ENCODE measurements around the gene KTI12. TPM values are rescaled to one million over a fixed set of nuclear protein-coding genes. Genes with fewer than 3 reads are reported as not detected.

Gene KTI12
- total RNA-seq, 4 donors from 2014 or later, result 7.4 to 10.3 (median 8.9) TPM

DNA sequence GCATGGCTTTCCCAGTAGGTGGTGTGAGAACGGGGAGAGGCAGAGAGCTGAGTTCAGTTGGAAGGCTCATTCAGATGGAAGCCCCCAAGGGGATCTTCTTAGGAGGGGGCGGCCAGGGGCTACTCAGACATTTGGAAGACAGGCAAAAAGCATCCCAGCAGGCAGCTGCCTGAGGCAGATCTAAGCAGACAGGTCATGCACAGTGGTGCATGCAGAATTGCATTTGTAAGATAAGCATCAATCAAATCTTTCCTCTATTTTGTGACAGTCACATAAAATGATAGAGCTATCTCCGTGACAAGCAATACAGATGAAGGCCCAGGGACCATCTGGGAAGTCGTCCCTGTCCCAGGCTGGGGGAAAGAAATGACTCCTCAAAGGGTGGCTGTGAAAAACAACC, 46.9 kb downstream of the KTI12 start:
- Histone ChIP-seq H3K4me3 (no peak overlapping the region), H3K27me3 (peaks cover 27% of the 10 kb centered on the region), H3K27ac (no peak overlapping the region), H3K9me3 (no peaks in the 10 kb centered on the region), H3K4me1 (peaks cover 0 to 10% (median 3%) of the 10 kb centered on the region in 3 donors), H3K36me3 (no peaks in the 10 kb centered on the region)
- TF ChIP-seq POLR2A (IDR thresholded peaks at IDR 0.05) (no peak), EP300 (IDR thresholded peaks at IDR 0.05) (no peak), POLR2AphosphoS5 (IDR thresholded peaks at IDR 0.05) (no peak)
- TF ChIP-seq, protein P1, sequence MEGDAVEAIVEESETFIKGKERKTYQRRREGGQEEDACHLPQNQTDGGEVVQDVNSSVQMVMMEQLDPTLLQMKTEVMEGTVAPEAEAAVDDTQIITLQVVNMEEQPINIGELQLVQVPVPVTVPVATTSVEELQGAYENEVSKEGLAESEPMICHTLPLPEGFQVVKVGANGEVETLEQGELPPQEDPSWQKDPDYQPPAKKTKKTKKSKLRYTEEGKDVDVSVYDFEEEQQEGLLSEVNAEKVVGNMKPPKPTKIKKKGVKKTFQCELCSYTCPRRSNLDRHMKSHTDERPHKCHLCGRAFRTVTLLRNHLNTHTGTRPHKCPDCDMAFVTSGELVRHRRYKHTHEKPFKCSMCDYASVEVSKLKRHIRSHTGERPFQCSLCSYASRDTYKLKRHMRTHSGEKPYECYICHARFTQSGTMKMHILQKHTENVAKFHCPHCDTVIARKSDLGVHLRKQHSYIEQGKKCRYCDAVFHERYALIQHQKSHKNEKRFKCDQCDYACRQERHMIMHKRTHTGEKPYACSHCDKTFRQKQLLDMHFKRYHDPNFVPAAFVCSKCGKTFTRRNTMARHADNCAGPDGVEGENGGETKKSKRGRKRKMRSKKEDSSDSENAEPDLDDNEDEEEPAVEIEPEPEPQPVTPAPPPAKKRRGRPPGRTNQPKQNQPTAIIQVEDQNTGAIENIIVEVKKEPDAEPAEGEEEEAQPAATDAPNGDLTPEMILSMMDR (IDR thresholded peaks at IDR 0.05), result no peak
- 50 to 58% methylated on average over 1 to 4 of the region's 4 CpGs for WGBS, 2 donors (ENCODE audit: low coverage in 1 of 2)
- no peak for ATAC-seq

- Histone ChIP-seq H3K4me1 (no peaks in the 10 kb centered on the region), H3K27me3 (no peaks in the 10 kb centered on the region), H3K4me3 (no peak overlapping the region), H3K27ac (no peak overlapping the region), H3K9me3 (no peaks in the 10 kb centered on the region), H3K36me3 (no peaks in the 10 kb centered on the region)
- no peak for ATAC-seq
- TF ChIP-seq, protein P1 (IDR thresholded peaks at IDR 0.05), result no peak
- TF ChIP-seq EP300 (IDR thresholded peaks at IDR 0.05) (no peak), POLR2AphosphoS5 (IDR thresholded peaks at IDR 0.05) (no peak), POLR2A (IDR thresholded peaks at IDR 0.05) (no peak)
- WGBS, 2 donors (ENCODE audit: low coverage in 1 of 2), result 89 to 94% methylated on average over 2 to 3 of the region's 3 CpGs
Measured at GRCh38 chr1:51982161-51982560, 51.4 kb downstream of the KTI12 start.

Small RNA genes lying within 50 kb of the gene (small RNA-seq; reads per million reads assigned to genes)
- gene RN7SL290P, result 0 reads per million in 4 donors

Other genes with a start within 250 kb of the KTI12 start
- 10 to 100 TPM; 61.1 to 78.1 (median 67.5) TPM for gene NRDC, start 155.1 kb downstream of the KTI12 start, total RNA-seq
- under 1 TPM; under 0.01 to 0.81 (median 0.34) TPM for gene RAB3B, start 43.1 kb downstream of the KTI12 start, total RNA-seq
- 10 to 100 TPM; 16.9 to 23.0 (median 19.6) TPM for gene TXNDC12, start 21.4 kb upstream of the KTI12 start, total RNA-seq
- gene BTF3L4, start 22.5 kb upstream of the KTI12 start, total RNA-seq, result 10 to 100 TPM; 31.4 to 64.5 (median 42.0) TPM
- 10 to 100 TPM; 36.4 to 79.9 (median 40.4) TPM for gene ZFYVE9, start 108.3 kb upstream of the KTI12 start, total RNA-seq